CD8-positive, alpha-beta memory T cell (primary cell): ENCODE data around the gene ABCA10. TPM values are rescaled to one million over a fixed set of nuclear protein-coding genes. Genes with fewer than 3 reads are reported as not detected.
"Not testable (repeated sequence)": the region's sequence is repeated elsewhere in the genome, so short reads cannot be mapped to it uniquely, and the experiment has no call there.

Experiments used
- CTCF ChIA-PET: fragments of 350-600 bp; sonication (Branson Sonifier 250); formaldehyde crosslinking; loops from one replicate; lab custom pipeline; 2021; ENCODE audit warnings: antibody characterized with exemption; lab: Charles Lee
- POLR2A ChIA-PET: fragments of 350-600 bp; sonication (Branson Sonifier 250); formaldehyde crosslinking; loops from one replicate; lab custom pipeline; 2021; ENCODE audit warnings: antibody characterized with exemption; lab: Charles Lee
- DNase-seq, 5 donors: peaks; one replicate each; pipeline versions ENCODE4 v3.0.0 to v3.0.0-alpha.2; 2020 to 2022; ENCODE audit warnings: mixed read lengths in 1 of 5
- H3K27ac ChIP-seq: one replicate; pipeline ENCODE4 v1.7.0; 2013; ENCODE audit warnings: low read depth, mild to moderate bottlenecking, low read length, moderate library complexity
- H3K27me3 ChIP-seq: 2 replicates; pipeline ENCODE4 v1.7.0; 2013; ENCODE audit warnings: low read length, mild to moderate bottlenecking; ENCODE audit not compliant: insufficient read depth, poor library complexity, severe bottlenecking
- H3K36me3 ChIP-seq: 2 replicates; pipeline ENCODE4 v1.7.0; 2013; ENCODE audit warnings: mild to moderate bottlenecking, low read length, moderate library complexity; ENCODE audit not compliant: insufficient read depth
- H3K4me1 ChIP-seq: 2 replicates; pipeline ENCODE4 v1.7.0; 2013; ENCODE audit warnings: mild to moderate bottlenecking, low read length, moderate library complexity; ENCODE audit not compliant: insufficient read depth
- H3K4me3 ChIP-seq: 2 replicates; pipeline ENCODE4 v1.7.0; 2013; ENCODE audit warnings: mild to moderate bottlenecking, low read length
- H3K9me3 ChIP-seq: 2 replicates; pipeline ENCODE4 v1.7.0; 2013; ENCODE audit warnings: mild to moderate bottlenecking, low read length
- H3K27ac Mint-ChIP-seq, 8 donors: one replicate each; pipeline ENCODE4 v1.8.0; 2020 to 2021; ENCODE audit warnings: mixed read lengths in 8 of 8, mild to moderate bottlenecking in 6 of 8, inconsistent platforms in 3 of 8, moderate library complexity in 3 of 8
- H3K27me3 Mint-ChIP-seq, 2 donors: one replicate each; pipeline ENCODE4 v1.8.0; 2020 to 2021; ENCODE audit warnings: mixed read lengths in 2 of 2, mild to moderate bottlenecking in 1 of 2, moderate library complexity in 1 of 2
- H3K36me3 Mint-ChIP-seq, 3 donors: one replicate each; pipeline ENCODE4 v1.8.0; 2020 to 2021; ENCODE audit warnings: mixed read lengths in 3 of 3, inconsistent platforms in 1 of 3, mild to moderate bottlenecking in 1 of 3
- H3K4me1 Mint-ChIP-seq, 3 donors: one replicate each; pipeline ENCODE4 v1.8.0; 2020 to 2021; ENCODE audit warnings: mixed read lengths in 3 of 3, inconsistent platforms in 1 of 3, mild to moderate bottlenecking in 1 of 3
- H3K4me3 Mint-ChIP-seq, 7 donors: one replicate each; pipeline ENCODE4 v1.8.0; 2020 to 2021; ENCODE audit warnings: mixed read lengths in 7 of 7, mild to moderate bottlenecking in 6 of 7, moderate library complexity in 4 of 7, inconsistent platforms in 2 of 7
- H3K9me3 Mint-ChIP-seq, 5 donors: one replicate each; pipeline ENCODE4 v1.8.0; 2020 to 2022; ENCODE audit warnings: mixed read lengths in 5 of 5, mild to moderate bottlenecking in 3 of 5, moderate library complexity in 2 of 5, inconsistent platforms in 1 of 5
- polyA plus RNA-seq: library from polyadenylated mRNA; unstranded; fragments of 300-500 nt; fragmentation: Illumina TruSeq; gene quantifications from one replicate; pipeline ENCODE4 v1.2.3, GENCODE V29; 2021
- total RNA-seq, 2 experiments: library from RNA; stranded (reverse); gene quantifications; one replicate each; pipeline ENCODE4 v1.2.3, GENCODE V29; 2021

Gene ABCA10
- total and polyA plus RNA-seq, 3 experiments from 2014 or later: 0.46 to 0.60 TPM; not detected in 1

DNA sequence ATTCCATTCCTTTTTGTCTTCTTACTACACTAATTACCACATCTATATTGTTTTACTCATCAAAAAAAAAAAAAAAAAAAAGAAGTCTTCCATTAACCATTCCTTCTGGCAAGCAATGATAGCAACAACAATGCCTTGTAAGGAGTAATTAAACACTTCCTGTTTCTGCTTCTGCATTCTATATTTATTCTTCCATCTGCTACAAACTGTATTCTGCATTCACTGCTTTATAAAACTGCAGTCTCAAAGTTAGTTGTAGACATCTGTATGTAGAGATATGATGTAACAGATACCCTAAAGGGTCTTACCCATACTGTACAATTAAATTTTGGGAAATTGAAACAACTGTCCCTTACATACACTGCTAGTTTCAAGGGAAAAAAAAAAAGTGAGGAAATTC, 58.2 kb downstream of the ABCA10 start:
- no peak overlapping the region for H3K4me3 Mint-ChIP-seq
- DNase-seq: no peak
- Histone ChIP-seq H3K27me3 (no peaks in the 10 kb centered on the region), H3K4me3 (no peak overlapping the region), H3K27ac (peak overlapping the region; percentile 41), H3K9me3 (no peaks in the 10 kb centered on the region), H3K4me1 (no peaks in the 10 kb centered on the region), H3K36me3 (no peaks in the 10 kb centered on the region)
- ChIA-PET POLR2A (no interaction called here), CTCF (no interaction called here)
- no peaks in the 10 kb centered on the region for H3K9me3 Mint-ChIP-seq
- no peak overlapping the region for H3K27ac Mint-ChIP-seq
- H3K4me1 Mint-ChIP-seq: no peaks in the 10 kb centered on the region
- peaks cover 0 to 2% of the 10 kb centered on the region in 2 donors for H3K27me3 Mint-ChIP-seq
- peaks cover 0 to 8% (median 1%) of the 10 kb centered on the region in 3 donors for H3K36me3 Mint-ChIP-seq

GRCh38 chr17:69168642-69169041, 60.0 kb downstream of the ABCA10 start:
- H3K27me3 ChIP-seq, H3K4me1 Mint-ChIP-seq, H3K4me1 ChIP-seq, POLR2A ChIA-PET, H3K9me3 ChIP-seq, H3K9me3 Mint-ChIP-seq, H3K27ac ChIP-seq, H3K36me3 ChIP-seq, H3K4me3 ChIP-seq, H3K27me3 Mint-ChIP-seq, H3K4me3 Mint-ChIP-seq, DNase-seq, CTCF ChIA-PET: not testable (repeated sequence)
- Mint-ChIP-seq H3K36me3 (peaks cover 0 to 10% (median 0%) of the 10 kb centered on the region in 3 donors), H3K27ac (peak overlapping the region in 1 of 8 donors; percentile 46)

DNA sequence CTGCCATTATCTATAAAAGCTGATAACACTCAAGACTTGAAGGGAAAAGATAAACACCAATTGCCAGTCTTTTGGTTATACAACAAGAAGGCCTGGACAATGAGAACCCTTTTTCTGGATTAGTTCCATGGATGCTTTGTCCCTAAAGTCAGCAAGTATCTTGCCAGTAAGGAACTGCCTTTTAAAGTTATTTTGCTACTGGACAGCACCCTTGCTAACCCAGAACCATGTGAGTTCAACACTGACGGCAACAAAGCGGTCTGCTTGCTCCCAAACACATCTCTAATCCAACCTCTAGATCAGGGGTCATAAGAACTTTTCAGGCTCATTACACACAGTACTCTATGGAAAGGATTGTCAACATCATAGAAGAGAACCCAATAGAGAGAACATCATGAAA, 61.7 kb downstream of the ABCA10 start:
- CTCF ChIA-PET: no interaction called here

DNA sequence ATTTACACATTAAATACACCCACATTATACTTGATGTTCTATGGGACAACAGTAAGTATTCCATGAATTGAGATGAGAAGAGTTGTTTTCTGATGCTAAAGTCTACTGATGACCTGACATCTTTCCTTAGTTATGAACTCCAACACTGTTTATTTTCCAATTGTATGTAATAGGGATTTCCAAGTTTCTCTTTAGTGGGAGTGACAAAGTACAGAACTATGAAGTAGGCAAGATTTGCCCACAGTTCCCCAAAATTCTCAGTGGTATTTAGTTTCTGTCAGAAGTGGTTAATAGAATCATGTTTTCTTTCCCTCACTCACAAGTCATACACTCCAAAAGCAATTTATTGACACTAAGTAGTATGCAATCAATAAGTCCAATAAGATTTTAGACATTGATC, 64.4 kb downstream of the ABCA10 start:
- Mint-ChIP-seq H3K9me3 (no peaks in the 10 kb centered on the region), H3K4me1 (no peaks in the 10 kb centered on the region), H3K36me3 (peaks cover 0 to 7% (median 1%) of the 10 kb centered on the region in 3 donors), H3K27ac (no peak overlapping the region), H3K4me3 (no peak overlapping the region), H3K27me3 (peaks cover 0 to 2% of the 10 kb centered on the region in 2 donors)
- Histone ChIP-seq H3K4me1 (no peaks in the 10 kb centered on the region), H3K27ac (no peak overlapping the region), H3K27me3 (no peaks in the 10 kb centered on the region), H3K9me3 (no peaks in the 10 kb centered on the region), H3K4me3 (no peak overlapping the region), H3K36me3 (no peaks in the 10 kb centered on the region)
- ChIA-PET CTCF (no interaction called here), POLR2A (no interaction called here)
- DNase-seq: no peak

More for the DNA sequence above, 61.7 kb downstream of the ABCA10 start:
- no peak overlapping the region for H3K4me3 ChIP-seq
- Mint-ChIP-seq H3K36me3 (peaks cover 0 to 10% (median 1%) of the 10 kb centered on the region in 3 donors), H3K4me3 (no peak overlapping the region), H3K27me3 (peaks cover 0 to 2% of the 10 kb centered on the region in 2 donors), H3K9me3 (no peaks in the 10 kb centered on the region), H3K4me1 (no peaks in the 10 kb centered on the region), H3K27ac (no peak overlapping the region)
- H3K27me3 ChIP-seq: no peaks in the 10 kb centered on the region
- no peaks in the 10 kb centered on the region for H3K9me3 ChIP-seq
- H3K4me1 ChIP-seq: no peaks in the 10 kb centered on the region
- no peak overlapping the region for H3K27ac ChIP-seq
- POLR2A ChIA-PET: no interaction called here
- DNase-seq: no peak
- no peaks in the 10 kb centered on the region for H3K36me3 ChIP-seq

DNA sequence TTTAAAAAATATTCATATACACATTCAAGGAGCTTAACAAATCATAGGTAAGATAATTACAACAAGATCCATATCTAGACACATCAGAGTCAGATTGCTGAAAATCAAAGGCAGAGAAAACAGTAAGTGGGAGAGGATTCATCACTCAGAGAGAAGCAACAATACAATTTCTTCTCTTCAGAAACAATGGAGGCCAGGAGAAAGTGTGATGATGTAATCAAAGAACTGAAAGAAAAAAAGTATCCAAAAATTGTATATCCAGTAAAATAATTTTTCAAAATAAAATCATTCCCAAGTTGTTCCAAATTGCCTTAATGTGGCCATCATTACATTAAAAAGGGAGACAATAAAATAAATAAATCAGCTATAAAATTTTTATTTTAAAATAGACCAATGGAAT, 69.2 kb downstream of the ABCA10 start:
- H3K9me3 Mint-ChIP-seq: no peaks in the 10 kb centered on the region
- H3K36me3 ChIP-seq: no peaks in the 10 kb centered on the region
- DNase-seq: no peak
- H3K27ac ChIP-seq: no peak overlapping the region
- no peak overlapping the region for H3K4me3 Mint-ChIP-seq
- H3K4me1 Mint-ChIP-seq: no peaks in the 10 kb centered on the region
- H3K9me3 ChIP-seq: no peaks in the 10 kb centered on the region
- peaks cover 0 to 4% of the 10 kb centered on the region in 2 donors for H3K27me3 Mint-ChIP-seq
- POLR2A ChIA-PET: no interaction called here
- H3K27ac Mint-ChIP-seq: no peak overlapping the region
- H3K4me1 ChIP-seq: no peaks in the 10 kb centered on the region
- H3K36me3 Mint-ChIP-seq: peaks cover 2 to 10% (median 3%) of the 10 kb centered on the region in 3 donors
- CTCF ChIA-PET: no interaction called here
- H3K27me3 ChIP-seq: no peaks in the 10 kb centered on the region
- H3K4me3 ChIP-seq: no peak overlapping the region

DNA sequence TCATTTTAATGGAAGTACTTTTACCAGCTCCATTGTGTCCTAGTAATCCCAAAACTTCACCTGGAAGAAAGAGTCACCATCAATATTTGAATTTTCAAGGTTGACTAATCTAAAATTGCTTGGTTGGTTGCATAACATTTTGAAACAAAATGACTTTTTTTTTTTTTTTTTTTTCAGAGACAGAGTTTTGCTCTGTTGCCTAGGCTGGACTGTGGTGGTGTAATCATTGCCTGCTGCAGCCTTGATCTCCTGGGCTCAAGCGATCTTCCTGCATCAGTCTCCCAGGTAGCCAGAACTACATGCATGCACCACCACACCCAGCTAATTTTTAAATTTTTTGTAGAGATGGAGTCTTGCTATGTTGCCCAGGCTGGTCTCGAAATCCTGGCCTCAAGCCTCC, 74.4 kb downstream of the ABCA10 start:
- CTCF ChIA-PET: no interaction called here
- H3K27ac Mint-ChIP-seq: no peak overlapping the region
- H3K4me3 Mint-ChIP-seq: no peak overlapping the region
- peaks cover 0 to 4% of the 10 kb centered on the region in 2 donors for H3K27me3 Mint-ChIP-seq
- H3K9me3 ChIP-seq: no peaks in the 10 kb centered on the region
- peaks cover 4% of the 10 kb centered on the region for H3K36me3 ChIP-seq
- H3K27ac ChIP-seq: no peak overlapping the region
- no peaks in the 10 kb centered on the region for H3K4me1 Mint-ChIP-seq
- no peaks in the 10 kb centered on the region for H3K4me1 ChIP-seq
- no peaks in the 10 kb centered on the region for H3K9me3 Mint-ChIP-seq
- POLR2A ChIA-PET: no interaction called here
- peaks cover 4 to 25% (median 12%) of the 10 kb centered on the region in 3 donors for H3K36me3 Mint-ChIP-seq
- H3K4me3 ChIP-seq: no peak overlapping the region
- no peak for DNase-seq
- H3K27me3 ChIP-seq: no peaks in the 10 kb centered on the region

- CTCF ChIA-PET: no interaction called here
- H3K4me1 ChIP-seq: no peaks in the 10 kb centered on the region
- no peaks in the 10 kb centered on the region for H3K27me3 ChIP-seq
- DNase-seq: no peak
- Mint-ChIP-seq H3K9me3 (no peaks in the 10 kb centered on the region), H3K4me1 (no peaks in the 10 kb centered on the region), H3K36me3 (peaks cover 8 to 22% (median 11%) of the 10 kb centered on the region in 3 donors), H3K27ac (no peak overlapping the region), H3K27me3 (no peaks in the 10 kb centered on the region), H3K4me3 (no peak overlapping the region)
- no peaks in the 10 kb centered on the region for H3K9me3 ChIP-seq
- POLR2A ChIA-PET: no interaction called here
- H3K27ac ChIP-seq: no peak overlapping the region
- no peak overlapping the region for H3K4me3 ChIP-seq
- peaks cover 4% of the 10 kb centered on the region for H3K36me3 ChIP-seq
These were observed 78.3 kb downstream of the ABCA10 start for GRCh38 chr17:69150333-69150732.

DNA sequence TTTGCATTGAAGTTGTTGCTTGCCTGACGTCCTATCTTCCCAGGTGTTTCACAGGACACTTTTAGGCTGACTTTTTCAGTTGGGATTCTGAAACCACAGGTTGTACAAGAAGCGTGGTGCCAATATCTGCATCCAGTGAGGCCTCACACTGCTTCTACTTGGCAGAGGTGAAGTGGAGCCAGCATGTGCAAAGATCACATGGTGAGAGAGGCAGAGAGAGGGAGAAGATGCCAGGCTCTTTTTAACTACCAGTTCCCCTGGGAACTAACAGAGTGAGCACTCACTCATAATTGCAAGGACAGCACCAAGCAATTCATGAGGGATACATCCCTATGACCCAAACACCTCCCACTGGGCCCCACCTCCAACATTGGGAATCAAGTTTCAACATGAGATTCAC, 81.2 kb downstream of the ABCA10 start:
- ChIA-PET POLR2A (no interaction called here), CTCF (no interaction called here)
- Mint-ChIP-seq H3K4me3 (no peak overlapping the region), H3K27ac (peak overlapping the region in 1 of 8 donors; percentile 52), H3K4me1 (no peaks in the 10 kb centered on the region), H3K27me3 (peaks cover 3 to 5% of the 10 kb centered on the region in 2 donors), H3K9me3 (no peaks in the 10 kb centered on the region), H3K36me3 (peaks cover 7 to 11% (median 10%) of the 10 kb centered on the region in 3 donors)
- H3K9me3 ChIP-seq: no peaks in the 10 kb centered on the region
- H3K27me3 ChIP-seq: no peaks in the 10 kb centered on the region
- no peak overlapping the region for H3K4me3 ChIP-seq
- no peak for DNase-seq
- peaks cover 4% of the 10 kb centered on the region for H3K36me3 ChIP-seq
- no peaks in the 10 kb centered on the region for H3K4me1 ChIP-seq
- no peak overlapping the region for H3K27ac ChIP-seq
